ENCODE measurements around the gene MYH11.

DNA sequence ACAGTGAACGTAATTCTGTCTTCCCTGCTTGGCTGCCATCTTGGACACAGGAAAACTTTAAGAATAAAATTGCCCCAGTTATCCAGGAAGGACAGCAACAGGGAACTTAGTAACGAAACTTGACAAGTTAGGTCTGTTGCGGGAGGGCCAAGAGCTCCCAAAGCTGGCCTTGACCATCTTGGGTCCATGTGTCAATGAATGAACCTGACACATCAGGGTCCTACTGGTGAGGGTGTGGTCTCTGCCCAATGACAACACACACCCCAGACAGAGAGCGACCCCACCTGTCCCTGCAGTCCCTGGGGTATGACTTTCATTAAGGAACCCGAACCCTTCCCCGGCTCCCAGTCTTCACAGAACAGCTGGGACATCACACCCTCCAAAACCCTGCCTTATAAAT lies 110.5 kb downstream of the MYH11 start:
- TF ChIP-seq, protein P1, sequence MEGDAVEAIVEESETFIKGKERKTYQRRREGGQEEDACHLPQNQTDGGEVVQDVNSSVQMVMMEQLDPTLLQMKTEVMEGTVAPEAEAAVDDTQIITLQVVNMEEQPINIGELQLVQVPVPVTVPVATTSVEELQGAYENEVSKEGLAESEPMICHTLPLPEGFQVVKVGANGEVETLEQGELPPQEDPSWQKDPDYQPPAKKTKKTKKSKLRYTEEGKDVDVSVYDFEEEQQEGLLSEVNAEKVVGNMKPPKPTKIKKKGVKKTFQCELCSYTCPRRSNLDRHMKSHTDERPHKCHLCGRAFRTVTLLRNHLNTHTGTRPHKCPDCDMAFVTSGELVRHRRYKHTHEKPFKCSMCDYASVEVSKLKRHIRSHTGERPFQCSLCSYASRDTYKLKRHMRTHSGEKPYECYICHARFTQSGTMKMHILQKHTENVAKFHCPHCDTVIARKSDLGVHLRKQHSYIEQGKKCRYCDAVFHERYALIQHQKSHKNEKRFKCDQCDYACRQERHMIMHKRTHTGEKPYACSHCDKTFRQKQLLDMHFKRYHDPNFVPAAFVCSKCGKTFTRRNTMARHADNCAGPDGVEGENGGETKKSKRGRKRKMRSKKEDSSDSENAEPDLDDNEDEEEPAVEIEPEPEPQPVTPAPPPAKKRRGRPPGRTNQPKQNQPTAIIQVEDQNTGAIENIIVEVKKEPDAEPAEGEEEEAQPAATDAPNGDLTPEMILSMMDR (conservative IDR thresholded peaks at IDR 0.05; ENCODE audit: low read depth, low read length), result no peak
- TF ChIP-seq EZH2 (IDR thresholded peaks at IDR 0.05; ENCODE audit: borderline replicate concordance, low read depth, low read length, poor library complexity, severe bottlenecking), result no peak

All from A673 (cell line).